Measurements from ENCODE around the gene MDM2.
"Not testable (repeated sequence)": the region's sequence is repeated elsewhere in the genome, so short reads cannot be mapped to it uniquely, and the experiment has no call there.

Gene MDM2

GRCh38 chr12:68815928-68816800, 8.2 kb downstream of the MDM2 start:
- no peaks in the 10 kb centered on the region for H3F3A ChIP-seq (ENCODE audit: insufficient read depth, low read length)
- peaks cover 39% of the 10 kb centered on the region for H3K4me1 ChIP-seq (ENCODE audit: insufficient read depth, low read length, severe bottlenecking)
- H3K36me3 ChIP-seq (ENCODE audit: insufficient read depth, low read length): peaks cover 94% of the 10 kb centered on the region
- H3K9me2 ChIP-seq (ENCODE audit: low read depth, low read length): no peaks in the 10 kb centered on the region
- no peak overlapping the region for H3K4me3 ChIP-seq (ENCODE audit: low read depth, low read length, poor library complexity, severe bottlenecking)
- H3K79me2 ChIP-seq (ENCODE audit: insufficient read depth, low read length): peaks cover 70% of the 10 kb centered on the region
- no peak overlapping the region for H3K4me2 ChIP-seq (ENCODE audit: low read length)
- H2AFZ ChIP-seq (ENCODE audit: low read length): no peak overlapping the region
- no peaks in the 10 kb centered on the region for H3K9me3 ChIP-seq (ENCODE audit: low read length)
- H4K20me1 ChIP-seq (ENCODE audit: insufficient read depth, low read length): peaks cover 8% of the 10 kb centered on the region
- TF ChIP-seq CTCF (IDR thresholded peaks at IDR 0.05; ENCODE audit: low read length): no peak
- no peak for TF ChIP-seq EZH2 (IDR thresholded peaks at IDR 0.05; ENCODE audit: borderline replicate concordance, low read length)
- no peak overlapping the region for H3K9ac ChIP-seq (ENCODE audit: low read length)
- H3K27me3 ChIP-seq (ENCODE audit: insufficient read depth, low read length): no peaks in the 10 kb centered on the region
- no peak overlapping the region for H3K27ac ChIP-seq (ENCODE audit: low read depth, low read length, poor library complexity, severe bottlenecking)

GRCh38 chr12:68819481-68819880, 11.5 kb downstream of the MDM2 start:
- H3K79me2 ChIP-seq (ENCODE audit: insufficient read depth, low read length): peaks cover 47% of the 10 kb centered on the region

GRCh38 chr12:68821357-68822188, 13.6 kb downstream of the MDM2 start:
- Histone ChIP-seq H3K27ac (ENCODE audit: low read depth, low read length, poor library complexity, severe bottlenecking) (no peak overlapping the region), H3K9me2 (ENCODE audit: low read depth, low read length) (no peaks in the 10 kb centered on the region), H3K9me3 (ENCODE audit: low read length) (no peaks in the 10 kb centered on the region), H3F3A (ENCODE audit: insufficient read depth, low read length) (peaks cover 18% of the 10 kb centered on the region), H3K27me3 (ENCODE audit: insufficient read depth, low read length) (no peaks in the 10 kb centered on the region), H3K4me2 (ENCODE audit: low read length) (no peak overlapping the region), H3K4me3 (ENCODE audit: low read depth, low read length, poor library complexity, severe bottlenecking) (no peak overlapping the region), H3K4me1 (ENCODE audit: insufficient read depth, low read length, severe bottlenecking) (no peaks in the 10 kb centered on the region), H4K20me1 (ENCODE audit: insufficient read depth, low read length) (peaks cover 10% of the 10 kb centered on the region), H2AFZ (ENCODE audit: low read length) (no peak overlapping the region), H3K36me3 (ENCODE audit: insufficient read depth, low read length) (peaks cover 96% of the 10 kb centered on the region), H3K79me2 (ENCODE audit: insufficient read depth, low read length) (peaks cover 26% of the 10 kb centered on the region), H3K9ac (ENCODE audit: low read length) (no peak overlapping the region)
- TF ChIP-seq CTCF (IDR thresholded peaks at IDR 0.05; ENCODE audit: low read length) (no peak), EZH2 (IDR thresholded peaks at IDR 0.05; ENCODE audit: borderline replicate concordance, low read length) (no peak)

More at GRCh38 chr12:68819481-68819880, 11.5 kb downstream of the MDM2 start:
- H3K9me2 ChIP-seq (ENCODE audit: low read depth, low read length); H3K4me3 ChIP-seq (ENCODE audit: low read depth, low read length, poor library complexity, severe bottlenecking); H3F3A ChIP-seq (ENCODE audit: insufficient read depth, low read length); H3K9me3 ChIP-seq (ENCODE audit: low read length); H3K4me1 ChIP-seq (ENCODE audit: insufficient read depth, low read length, severe bottlenecking); H3K27ac ChIP-seq (ENCODE audit: low read depth, low read length, poor library complexity, severe bottlenecking); H3K4me2 ChIP-seq (ENCODE audit: low read length); H3K9ac ChIP-seq (ENCODE audit: low read length); H3K27me3 ChIP-seq (ENCODE audit: insufficient read depth, low read length); H2AFZ ChIP-seq (ENCODE audit: low read length): not testable (repeated sequence)
- peaks cover 10% of the 10 kb centered on the region for H4K20me1 ChIP-seq (ENCODE audit: insufficient read depth, low read length)
- peaks cover 96% of the 10 kb centered on the region for H3K36me3 ChIP-seq (ENCODE audit: insufficient read depth, low read length)

Measured in OCI-LY1 (cell line).